K562 (cell line): ENCODE results near the gene RDH11. TPM values are rescaled to one million over a fixed set of nuclear protein-coding genes. Genes with fewer than 3 reads are reported as not detected.

Source experiments
- ATF7 ChIP-seq: fragments of 450-650 bp; IDR thresholded peaks from 2 replicates; pipeline ENCODE4 v1.7.1; 2014; ENCODE audit warnings: mild to moderate bottlenecking, moderate library complexity
- FOXA3 ChIP-seq, 2 experiments: fragments of 450-650 bp in 1 of 2; sonication (generic) in 1 of 2; formaldehyde crosslinking; IDR thresholded peaks in 1 of 2; conservative IDR thresholded peaks in 1 of 2; 2 replicates each; pipeline versions ENCODE4 v1.4.0 to v1.8.0; 2020 to 2022; ENCODE audit warnings: mild to moderate bottlenecking in 2 of 2, missing genetic modification reagents in 1 of 2
- HDAC3 ChIP-seq: fragments of 450-650 bp; IDR thresholded peaks from 2 replicates; pipeline ENCODE4 v1.6.1; 2018; ENCODE audit warnings: borderline replicate concordance, mild to moderate bottlenecking, moderate library complexity; ENCODE audit not compliant: partially characterized antibody
- HMBOX1 ChIP-seq: sonication (generic); IDR thresholded peaks from 2 replicates; pipeline ENCODE4 v1.6.1; 2016
- MNT ChIP-seq, 2 experiments: fragments of 450-650 bp; conservative IDR thresholded peaks; 2 replicates each; pipeline ENCODE4 v1.6.1; 2017; ENCODE audit warnings: mild to moderate bottlenecking in 2 of 2, moderate library complexity in 2 of 2
- NR2C1 ChIP-seq, 2 experiments: fragments of 450-650 bp; IDR thresholded peaks; 2 replicates each; pipeline ENCODE4 v1.6.1; 2017; ENCODE audit warnings: mild to moderate bottlenecking in 2 of 2, antibody characterized with exemption in 1 of 2, inconsistent platforms in 1 of 2, missing compliant biosample characterization in 1 of 2, missing genetic modification characterization in 1 of 2
- SAFB ChIP-seq: fragments of 200-400 bp; formaldehyde crosslinking; IDR thresholded peaks from 2 replicates; pipeline ENCODE4 v1.6.1; 2017; ENCODE audit warnings: low read depth, low read length, borderline replicate concordance
- SPI1 ChIP-seq: IDR thresholded peaks from 2 replicates; pipeline ENCODE4 v1.6.1; 2011; ENCODE audit warnings: low read depth, low read length, control low read depth, borderline replicate concordance
- TEAD4 ChIP-seq, 2 experiments: sonication (generic) in 1 of 2; formaldehyde crosslinking in 1 of 2; IDR thresholded peaks; 2 replicates each; pipeline versions ENCODE4 v1.6.1 to v1.8.0; 2012 to 2022; ENCODE audit warnings: borderline replicate concordance in 1 of 2, inconsistent platforms in 1 of 2, low read length in 1 of 2, mild to moderate bottlenecking in 1 of 2, missing genetic modification reagents in 1 of 2
- YY1 ChIP-seq, 3 experiments: IDR thresholded peaks; 2 replicates each; pipeline ENCODE4 v1.6.1; 2011; ENCODE audit warnings: low read length in 2 of 3, mild to moderate bottlenecking in 2 of 3, moderate library complexity in 2 of 3, borderline replicate concordance in 1 of 3, control low read depth in 1 of 3, low read depth in 1 of 3; ENCODE audit not compliant: insufficient read depth in 3 of 3, insufficient replicate concordance in 2 of 3, control insufficient read depth in 1 of 3, insufficient read length in 1 of 3; ENCODE audit errors: extremely low read depth in 1 of 3
- ZFX ChIP-seq: sonication (generic); formaldehyde crosslinking; IDR thresholded peaks from 2 replicates; pipeline ENCODE4 v1.8.0; 2022; ENCODE audit warnings: mild to moderate bottlenecking, missing genetic modification reagents, moderate library complexity
- polyA plus RNA-seq, 8 experiments: library from polyadenylated mRNA; depleted of rRNA in 4 of 8; stranded (reverse) in 5 of 8; unstranded in 3 of 8; fragments of >200 nt; fragmentation: Nextera tagmentation in 2 of 8; fragmentation: Illumina TruSeq in 1 of 8; extraction: Ambion mirVana in 2 of 8; extraction: Trizol in 1 of 8; gene quantifications; 2 replicates each; pipeline versions ENCODE4 v1.2.1 to v1.2.3, GENCODE V29; 2011 to 2014; ENCODE audit warnings: inconsistent platforms in 1 of 8, missing spikeins in 1 of 8
- total RNA-seq, 7 experiments: library from RNA; depleted of rRNA in 6 of 7; stranded (reverse); fragments of >200 nt in 6 of 7; fragmentation: Illumina TruSeq in 2 of 7; extraction: Trizol in 2 of 7; gene quantifications; 2 replicates each; pipeline versions ENCODE4 v1.2.1 to v1.2.3, GENCODE V29; 2011 to 2021; ENCODE audit warnings: low replicate concordance in 1 of 7

RDH11 gene
- total and polyA plus RNA-seq, 9 of the 15 experiments (the other 6 are each of a cell fraction or from before 2014, with no cell fraction given) = 50.6 to 172 (median 70.5) TPM

- TF ChIP-seq SPI1 = peak; percentile 96
- TF ChIP-seq ZFX (CRISPR knock-in tag) = peak; percentile 77
- peak; percentile 36; the same call in 1 of the 2 replicates for TF ChIP-seq NR2C1 (IDR thresholded peaks at IDR 0.05)
- no peak for TF ChIP-seq NR2C1 (tag; IDR thresholded peaks at IDR 0.05)
- no peak for TF ChIP-seq HDAC3
- TF ChIP-seq MNT (conservative IDR thresholded peaks at IDR 0.05) = peak; percentile 18 to 35; a peak in 2 of 4 replicates
- TF ChIP-seq ATF7 = peak; percentile 77; the same call in 1 of the 2 replicates
- TF ChIP-seq HMBOX1 = peak; percentile 38; the same call in 1 of the 2 replicates
- no peak for TF ChIP-seq TEAD4 (IDR thresholded peaks at IDR 0.05; ENCODE audit: low read length)
- TF ChIP-seq TEAD4 (CRISPR knock-in tag; IDR thresholded peaks at IDR 0.05; ENCODE audit: borderline replicate concordance) = no peak
- TF ChIP-seq FOXA3 (CRISPR knock-in tag; conservative IDR thresholded peaks at IDR 0.05 in 1 of 2, IDR thresholded peaks at IDR 0.05 in 1 of 2) = peak; percentile 35 to 78; a peak in 3 of 4 replicates
- no peak for TF ChIP-seq SAFB
- TF ChIP-seq YY1 (IDR thresholded peaks at IDR 0.05; ENCODE audit: borderline replicate concordance in 1 of 3, control insufficient read depth in 1 of 3, extremely low read depth in 1 of 3, insufficient read depth in 3 of 3, insufficient read length in 1 of 3, insufficient replicate concordance in 2 of 3, low read depth in 1 of 3, low read length in 2 of 3) = peak in 1 of 3 experiments; percentile 47
Measured at GRCh38 chr14:67680941-67681340, 14.6 kb downstream of the RDH11 start (continued).
